MM.1S (cell line): ENCODE data around the gene ZRSR2.
"Not testable (repeated sequence)": the region's sequence is repeated elsewhere in the genome, so short reads cannot be mapped to it uniquely, and the experiment has no call there.

Experiments
- DNase-seq: peaks from one replicate; pipeline ENCODE4 v3.0.0-alpha.2; 2015
- H2AFZ ChIP-seq: fragments of 300-600 bp; sonication (generic); 2 replicates; pipeline ENCODE4 v1.6.0; 2016; ENCODE audit warnings: antibody characterized with exemption, low read length
- H3F3A ChIP-seq: fragments of 300-600 bp; sonication (generic); 2 replicates; pipeline ENCODE4 v1.6.1; 2016; ENCODE audit warnings: mild to moderate bottlenecking, antibody characterized with exemption, low read length, moderate library complexity, mixed read lengths; ENCODE audit not compliant: insufficient read depth
- H3K27ac ChIP-seq: fragments of 300-600 bp; sonication (generic); 2 replicates; pipeline ENCODE4 v1.5.1; 2016; ENCODE audit warnings: mild to moderate bottlenecking, low read length
- H3K27me3 ChIP-seq: fragments of 300-600 bp; sonication (generic); replicated peaks from 2 replicates; pipeline ENCODE4 v1.6.0; 2016; ENCODE audit warnings: low read length; ENCODE audit not compliant: insufficient read depth
- H3K36me3 ChIP-seq: fragments of 300-600 bp; sonication (generic); replicated peaks from 2 replicates; pipeline ENCODE4 v1.6.1; 2016; ENCODE audit warnings: mild to moderate bottlenecking, low read length, mixed read lengths; ENCODE audit not compliant: insufficient read depth
- H3K4me1 ChIP-seq: fragments of 300-600 bp; sonication (generic); 2 replicates; pipeline ENCODE4 v1.6.1; 2016; ENCODE audit warnings: low read length, mixed read lengths
- H3K4me2 ChIP-seq: fragments of 300-600 bp; sonication (generic); 2 replicates; pipeline ENCODE4 v1.6.0; 2016; ENCODE audit warnings: low read depth, low read length
- H3K4me3 ChIP-seq: fragments of 300-600 bp; sonication (generic); 2 replicates; pipeline ENCODE4 v1.5.1; 2016; ENCODE audit warnings: low read length, mixed read lengths
- H3K79me2 ChIP-seq: fragments of 300-600 bp; sonication (generic); 2 replicates; pipeline ENCODE4 v1.6.1; 2016; ENCODE audit warnings: mixed run types, low read length, mixed read lengths
- H3K9ac ChIP-seq: fragments of 300-600 bp; sonication (generic); 2 replicates; pipeline ENCODE4 v1.6.1; 2016; ENCODE audit warnings: low read length, mixed read lengths
- H3K9me2 ChIP-seq: fragments of 300-600 bp; sonication (generic); replicated peaks from 2 replicates; pipeline ENCODE4 v1.6.1; 2016; ENCODE audit warnings: mild to moderate bottlenecking, low read length, mixed read lengths; ENCODE audit not compliant: insufficient read depth
- H3K9me3 ChIP-seq: fragments of 300-600 bp; sonication (generic); replicated peaks from 2 replicates; pipeline ENCODE4 v1.6.1; 2016; ENCODE audit warnings: mild to moderate bottlenecking, low read length, mixed read lengths; ENCODE audit not compliant: insufficient read depth
- H4K20me1 ChIP-seq: fragments of 300-600 bp; sonication (generic); 2 replicates; pipeline ENCODE4 v1.6.1; 2016; ENCODE audit warnings: mild to moderate bottlenecking, low read length, moderate library complexity, mixed read lengths; ENCODE audit not compliant: insufficient read depth
- CTCF ChIP-seq: fragments of 300-600 bp; sonication (generic); IDR thresholded peaks from 2 replicates; pipeline ENCODE4 v1.5.1; 2016; ENCODE audit warnings: antibody characterized with exemption, low read length, mixed read lengths
- EZH2 ChIP-seq: fragments of 300-600 bp; sonication (generic); optimal IDR thresholded peaks from 2 replicates; pipeline ENCODE3; 2017; ENCODE audit warnings: low read depth, mild to moderate bottlenecking, antibody characterized with exemption, low read length, mixed read lengths
- EZH2phosphoT487 ChIP-seq: fragments of 300-600 bp; sonication (generic); IDR thresholded peaks from 2 replicates; pipeline ENCODE4 v1.6.1; 2018; ENCODE audit warnings: antibody characterized with exemption, low read length

ZRSR2 gene, protein sequence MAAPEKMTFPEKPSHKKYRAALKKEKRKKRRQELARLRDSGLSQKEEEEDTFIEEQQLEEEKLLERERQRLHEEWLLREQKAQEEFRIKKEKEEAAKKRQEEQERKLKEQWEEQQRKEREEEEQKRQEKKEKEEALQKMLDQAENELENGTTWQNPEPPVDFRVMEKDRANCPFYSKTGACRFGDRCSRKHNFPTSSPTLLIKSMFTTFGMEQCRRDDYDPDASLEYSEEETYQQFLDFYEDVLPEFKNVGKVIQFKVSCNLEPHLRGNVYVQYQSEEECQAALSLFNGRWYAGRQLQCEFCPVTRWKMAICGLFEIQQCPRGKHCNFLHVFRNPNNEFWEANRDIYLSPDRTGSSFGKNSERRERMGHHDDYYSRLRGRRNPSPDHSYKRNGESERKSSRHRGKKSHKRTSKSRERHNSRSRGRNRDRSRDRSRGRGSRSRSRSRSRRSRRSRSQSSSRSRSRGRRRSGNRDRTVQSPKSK

DNA sequence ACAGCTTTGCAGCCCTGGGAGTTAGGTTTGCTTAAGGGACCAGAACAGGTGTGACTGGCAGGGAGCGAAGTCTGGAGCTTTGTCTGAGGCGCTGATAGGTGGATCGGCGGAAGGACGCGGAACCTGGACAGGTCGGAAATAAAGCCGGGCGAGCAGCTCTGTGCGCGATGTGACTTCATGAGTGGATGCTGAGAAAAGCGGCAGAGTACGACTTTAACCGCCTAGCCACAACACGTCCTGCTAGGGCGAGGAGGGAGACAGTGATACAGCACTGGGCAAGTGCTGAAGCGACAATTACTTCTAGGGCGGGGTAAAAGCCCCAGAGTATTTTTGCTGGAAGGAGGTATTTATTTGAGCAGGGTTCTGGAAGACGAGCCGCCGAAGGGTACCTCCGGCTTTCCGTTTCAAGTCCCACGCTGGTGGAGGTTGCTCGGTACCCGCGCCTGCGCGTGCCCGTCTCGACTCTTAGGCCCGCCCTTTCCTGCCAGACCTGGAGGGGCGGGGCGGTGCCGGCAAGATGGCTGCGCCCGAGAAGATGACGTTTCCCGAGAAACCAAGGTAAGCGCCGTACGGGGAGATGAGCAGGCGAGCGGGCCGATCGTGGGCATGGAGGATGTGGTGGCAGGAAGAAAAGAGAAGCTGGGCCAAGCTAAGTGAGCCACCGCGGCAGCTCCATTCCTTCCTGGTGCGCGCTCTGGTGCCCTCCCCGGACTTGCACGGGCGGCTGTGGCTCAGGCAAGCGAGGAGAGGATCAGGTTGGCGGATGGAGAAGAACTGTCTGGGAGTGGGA is at the start of gene ZRSR2:
Gene ZRSR2 (plus strand): TSS at position 506 of the 790 bp plus-strand sequence. CDS start 12 bp downstream, at position 518.
- H3K9me3 ChIP-seq = no peaks in the 10 kb centered on the region
- H3K4me2 ChIP-seq = peak within 1 kb of the TSS; percentile 69
- no peaks in the 10 kb centered on the region for H3K4me1 ChIP-seq
- DNase-seq = peak; percentile 87
- H3K79me2 ChIP-seq = peaks cover 35% of the 10 kb centered on the region
- H3K4me3 ChIP-seq = peak within 1 kb of the TSS; percentile 95
- peak within 1 kb of the TSS; percentile 86 for H3K27ac ChIP-seq
- no peaks in the 10 kb centered on the region for H4K20me1 ChIP-seq
- H3K36me3 ChIP-seq = no peaks in the 10 kb centered on the region
- no peak for TF ChIP-seq CTCF
- no peak for TF ChIP-seq EZH2phosphoT487
- no peak for TF ChIP-seq EZH2
- no peaks in the 10 kb centered on the region for H3K27me3 ChIP-seq
- H3K9ac ChIP-seq = peak within 1 kb of the TSS; percentile 79
- H2AFZ ChIP-seq = peak within 1 kb of the TSS; percentile 97
- H3F3A ChIP-seq = peaks cover 18% of the 10 kb centered on the region
- no peaks in the 10 kb centered on the region for H3K9me2 ChIP-seq

- H3K27me3 ChIP-seq = no peaks in the 10 kb centered on the region
- no peak for TF ChIP-seq EZH2
- no peak for TF ChIP-seq CTCF
- TF ChIP-seq EZH2phosphoT487 = no peak
- no peaks in the 10 kb centered on the region for H3F3A ChIP-seq
- H4K20me1 ChIP-seq = no peaks in the 10 kb centered on the region
- no peak overlapping the region for H2AFZ ChIP-seq
- H3K27ac ChIP-seq = no peak overlapping the region
- no peaks in the 10 kb centered on the region for H3K9me2 ChIP-seq
- H3K4me2 ChIP-seq = no peak overlapping the region
- peaks cover 5% of the 10 kb centered on the region for H3K4me1 ChIP-seq
- no peaks in the 10 kb centered on the region for H3K36me3 ChIP-seq
- no peak overlapping the region for H3K9ac ChIP-seq
- no peaks in the 10 kb centered on the region for H3K9me3 ChIP-seq
- no peak overlapping the region for H3K4me3 ChIP-seq
- H3K79me2 ChIP-seq = no peaks in the 10 kb centered on the region
- DNase-seq = no peak
Observed at GRCh38 chrX:15744181-15744867, 46.0 kb upstream of the ZRSR2 start.

- Histone ChIP-seq H3K4me2 (no peak overlapping the region), H3K36me3 (no peaks in the 10 kb centered on the region), H3K27me3 (no peaks in the 10 kb centered on the region), H2AFZ (no peak overlapping the region), H3K9me2 (no peaks in the 10 kb centered on the region), H3K79me2 (no peaks in the 10 kb centered on the region), H3K9ac (no peak overlapping the region), H3K9me3 (no peaks in the 10 kb centered on the region), H3K4me3 (no peak overlapping the region), H4K20me1 (no peaks in the 10 kb centered on the region), H3K4me1 (peaks cover 14% of the 10 kb centered on the region), H3F3A (0 out of 2 replicates have a peak, but pooled peaks cover 7% of the 10 kb centered on the region), H3K27ac (no peak overlapping the region)
- TF ChIP-seq EZH2 (no peak), EZH2phosphoT487 (no peak), CTCF (no peak)
- DNase-seq = no peak
Observed at GRCh38 chrX:15745179-15745578, 45.1 kb upstream of the ZRSR2 start.

GRCh38 chrX:15746651-15747050 is 43.6 kb upstream of the ZRSR2 start:
- H3K4me2 ChIP-seq = not testable (repeated sequence)

More at GRCh38 chrX:15746651-15747050, 43.6 kb upstream of the ZRSR2 start:
- H4K20me1 ChIP-seq, H3K27me3 ChIP-seq, H3K27ac ChIP-seq, H3F3A ChIP-seq, H3K9me3 ChIP-seq, H3K9ac ChIP-seq, H3K36me3 ChIP-seq, H3K79me2 ChIP-seq, H2AFZ ChIP-seq, H3K4me3 ChIP-seq, DNase-seq, H3K9me2 ChIP-seq: not testable (repeated sequence)
- peaks cover 23% of the 10 kb centered on the region for H3K4me1 ChIP-seq
